NCI-H2171 treated with DMSO at 0.1 percent for 48 hours (cell line): Measurements from ENCODE around the gene GARIN3.

Experiments
- DNase-seq: peaks from one replicate; lab custom pipeline; 2025; lab: John Stamatoyannopoulos, UW

The GARIN3 gene

GRCh38 chr5:157148734-157149615 lies 17.1 kb downstream of the GARIN3 start:
- peak; percentile 51 for DNase-seq

GRCh38 chr5:157143127-157143971 lies 22.7 kb downstream of the GARIN3 start:
- DNase-seq: peak; percentile 80

DNA sequence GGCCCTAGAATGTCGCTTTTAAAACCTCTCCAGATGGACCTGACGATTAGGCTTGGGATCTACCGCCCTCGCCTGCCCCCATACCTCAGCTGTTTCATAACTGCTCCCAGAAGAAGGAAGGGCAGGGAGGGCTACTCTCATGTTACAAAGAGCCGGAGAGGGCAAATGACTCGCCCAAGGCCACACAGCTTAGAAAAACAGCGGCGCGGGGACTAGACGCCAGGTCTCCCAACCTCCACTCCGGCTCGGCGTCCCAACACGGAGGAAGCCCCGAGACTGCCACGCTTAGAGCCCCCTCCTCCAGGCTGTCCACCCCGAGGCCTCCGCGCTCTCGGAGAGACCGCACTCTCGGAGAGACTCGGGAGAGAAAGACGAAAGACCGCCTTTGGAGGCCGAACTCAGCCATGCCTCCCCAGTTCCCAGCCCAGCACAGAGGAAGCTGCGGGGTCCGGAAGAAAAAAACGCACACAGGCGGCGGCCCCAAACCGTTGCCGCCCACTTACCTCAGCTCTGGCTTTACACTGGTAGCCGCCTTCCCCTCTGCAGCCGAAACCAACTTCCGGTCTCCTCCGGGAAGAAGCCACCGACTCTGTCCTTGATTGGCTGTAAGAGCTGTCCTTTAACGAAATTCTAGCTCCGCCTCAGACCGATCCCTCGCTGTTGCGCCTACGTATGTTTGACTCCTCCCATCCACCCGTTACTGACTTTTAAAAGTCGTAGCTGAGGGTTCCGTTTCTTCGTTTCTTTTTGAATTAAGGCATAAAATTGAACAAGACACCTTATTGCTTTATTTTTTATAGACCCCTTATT lies 23.5 kb downstream of the GARIN3 start, which contains the start of gene MED7:
MED7 (minus strand) TSS at position 549 of the 810 bp plus-strand sequence. CDS start 3,434 bp downstream, outside the sequence.
- peak; percentile 95 for DNase-seq

GRCh38 chr5:157137691-157138090 lies 28.4 kb downstream of the GARIN3 start:
- no peak for DNase-seq

DNA sequence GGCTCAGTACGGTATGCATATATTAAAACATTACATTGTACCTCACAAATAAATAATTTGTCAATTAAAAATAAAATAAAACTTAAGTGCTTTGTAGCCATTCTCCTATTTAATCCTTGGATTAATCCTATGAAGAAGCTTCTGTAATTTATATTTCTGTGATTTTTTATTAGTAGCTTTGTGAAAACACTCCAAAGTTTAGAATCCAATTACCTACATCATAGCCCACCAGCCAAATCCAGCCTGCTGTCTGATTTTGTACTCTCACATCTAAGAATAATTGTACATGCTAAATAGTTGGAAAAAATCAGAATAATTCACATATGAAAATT lies 33.8 kb downstream of the GARIN3 start:
- DNase-seq: no peak

DNA sequence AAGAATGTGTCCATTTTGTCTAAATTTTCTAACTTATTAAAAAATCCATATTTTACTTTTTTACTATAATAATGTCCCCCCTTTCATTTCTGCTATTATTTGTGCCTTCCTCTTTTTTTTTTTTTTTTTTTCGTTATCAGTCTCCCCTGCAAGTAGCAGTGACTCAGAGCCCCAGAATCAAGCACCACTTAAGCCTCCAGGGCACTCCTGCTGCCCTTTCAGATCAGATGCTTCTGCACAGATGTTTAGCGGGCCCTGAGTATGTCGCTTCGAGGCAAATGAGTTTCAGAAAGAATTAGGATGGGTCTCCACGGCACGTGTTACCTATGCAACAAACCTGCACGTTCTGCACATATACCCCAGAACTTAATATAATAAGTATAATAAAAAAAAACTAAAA lies 35.1 kb downstream of the GARIN3 start:
- DNase-seq: peak; percentile 26

GRCh38 chr5:157121709-157122108 lies 44.4 kb downstream of the GARIN3 start:
- DNase-seq: no peak

- DNase-seq: no peak
These were observed 46.0 kb downstream of the GARIN3 start for GRCh38 chr5:157120102-157120501.

GRCh38 chr5:157116483-157116954 lies 49.5 kb downstream of the GARIN3 start:
- no peak for DNase-seq

GRCh38 chr5:157115502-157115901 lies 50.6 kb downstream of the GARIN3 start:
- DNase-seq: no peak

DNA sequence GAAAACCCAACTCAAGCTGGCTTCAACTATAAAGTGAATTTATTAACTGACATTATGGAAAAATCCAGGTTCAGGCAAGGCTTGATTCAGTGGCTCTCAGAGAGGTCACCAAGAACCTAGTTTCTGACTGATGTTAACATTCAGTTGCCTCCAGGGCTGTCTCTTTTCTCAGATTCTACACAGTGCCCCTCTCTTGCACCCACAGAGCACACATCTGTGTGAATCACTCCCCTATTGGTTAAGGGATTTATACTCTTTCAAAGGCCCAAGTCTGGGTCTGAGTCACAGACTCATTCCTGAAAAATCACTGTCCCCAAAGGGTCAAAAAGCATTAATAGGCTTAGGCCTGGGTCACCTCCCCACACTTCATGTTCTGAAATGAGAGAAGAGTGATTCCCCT lies 51.1 kb downstream of the GARIN3 start:
- DNase-seq: no peak

DNA sequence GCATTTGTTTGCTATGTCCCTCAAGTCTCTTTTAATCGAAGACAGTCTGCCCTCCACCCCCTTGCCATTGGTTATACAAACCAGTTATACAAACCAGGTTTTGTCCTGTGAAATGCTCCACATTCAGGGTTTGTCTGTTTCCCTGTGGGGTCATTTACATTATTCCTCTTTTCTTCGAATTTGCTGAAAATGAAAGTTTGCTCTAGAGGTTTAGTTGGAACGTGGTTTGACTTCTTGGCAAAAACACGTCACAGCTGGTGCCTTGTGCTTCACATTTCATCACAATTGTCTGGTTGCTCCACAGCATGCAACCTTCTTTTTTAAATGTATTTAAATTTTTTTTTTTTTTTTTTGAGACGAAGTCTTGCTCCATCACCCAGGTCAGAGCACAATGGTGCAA lies 53.1 kb downstream of the GARIN3 start:
- DNase-seq: no peak
